Loucy (cell line): ENCODE measurements around the gene FBXO22.

Experiments
- CTCF ChIP-seq: fragments of 200-600 bp; sonication (generic); conservative IDR thresholded peaks from 2 replicates; pipeline ENCODE4 v1.5.1; 2014; ENCODE audit warnings: mild to moderate bottlenecking, antibody characterized with exemption, low read length
- EZH2phosphoT487 ChIP-seq: fragments of 200-600 bp; IDR thresholded peaks from 2 replicates; pipeline ENCODE4 v1.6.1; 2018; ENCODE audit warnings: antibody characterized with exemption, mild to moderate bottlenecking, moderate library complexity, borderline replicate concordance

GRCh38 chr15:75905231-75905630 is 1.6 kb downstream of the FBXO22 start:
- TF ChIP-seq CTCF (no peak), EZH2phosphoT487 (no peak)
